LHCN-M2 (cell line): ENCODE results near the gene LCE7A. TPM values are rescaled to one million over a fixed set of nuclear protein-coding genes. Genes with fewer than 3 reads are reported as not detected.

Experiments
- DNase-seq: peaks from one replicate; pipeline ENCODE4 v3.0.0-alpha.2; 2012; ENCODE audit warnings: low read depth
- total RNA-seq: library from RNA; depleted of rRNA; stranded (reverse); fragments of >200 nt; gene quantifications from 2 replicates; pipeline ENCODE4 v1.2.3, GENCODE V29; 2014; rRNA removed

The LCE7A gene
- total RNA-seq, 1 experiment from 2014 or later, result not detected

DNA sequence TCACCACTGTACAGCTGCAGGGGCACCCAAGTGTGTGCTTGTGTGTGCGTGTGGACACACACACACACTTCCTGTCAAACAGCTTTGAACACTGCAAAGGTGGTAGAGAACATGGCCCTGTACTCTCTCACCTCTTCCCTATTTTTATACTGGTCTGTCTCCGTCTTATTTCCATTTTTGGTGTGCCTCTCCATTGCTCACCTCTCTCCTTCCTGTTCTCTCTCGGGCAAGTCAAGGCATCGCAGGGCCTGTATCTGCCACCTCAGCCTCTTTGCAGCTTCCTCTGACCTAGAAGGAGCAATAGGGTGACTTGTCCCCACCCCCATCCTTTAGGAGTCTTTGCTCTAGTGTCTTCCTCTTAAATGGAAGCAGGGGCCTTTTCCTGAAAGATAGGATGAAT lies 20.5 kb downstream of the LCE7A start:
- no peak for DNase-seq

DNA sequence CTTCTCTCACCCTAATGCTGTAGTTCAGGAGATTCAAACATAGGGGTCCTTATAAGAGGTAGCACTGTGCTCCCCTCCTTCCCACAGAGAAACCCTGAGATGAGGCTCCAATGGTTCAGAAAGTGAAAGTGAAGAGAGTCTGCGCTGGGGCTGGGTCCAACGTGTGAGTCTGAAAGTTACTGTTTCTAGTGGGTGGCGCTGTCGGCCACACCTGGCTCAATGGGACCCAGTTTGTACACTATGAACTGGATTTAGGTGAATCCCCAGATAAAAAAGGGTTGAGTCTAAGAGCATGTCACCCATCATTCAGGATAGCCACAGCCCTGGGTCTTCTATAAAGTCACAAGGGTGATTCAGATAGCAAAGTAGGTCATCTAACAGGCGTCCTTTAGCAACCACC lies 21.1 kb downstream of the LCE7A start:
- no peak for DNase-seq

DNA sequence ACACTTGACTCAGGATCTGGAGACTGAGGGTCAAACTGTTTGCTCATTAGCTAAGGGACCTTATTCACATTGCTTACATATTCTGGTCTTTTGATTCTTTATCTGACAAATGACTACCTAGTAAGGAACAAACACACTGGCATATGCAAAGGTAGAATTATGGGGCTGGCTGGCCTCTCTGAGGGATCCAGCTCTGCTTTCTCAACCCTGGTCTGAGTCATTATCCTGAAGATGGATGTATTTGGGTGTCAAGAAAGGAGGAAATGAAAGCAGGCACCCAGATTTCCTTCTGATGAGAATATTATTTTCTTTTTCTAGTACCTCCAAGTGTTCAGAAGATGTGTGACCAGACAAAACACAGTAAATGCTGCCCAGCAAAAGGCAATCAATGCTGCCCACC lies 24.3 kb downstream of the LCE7A start:
- no peak for DNase-seq

DNA sequence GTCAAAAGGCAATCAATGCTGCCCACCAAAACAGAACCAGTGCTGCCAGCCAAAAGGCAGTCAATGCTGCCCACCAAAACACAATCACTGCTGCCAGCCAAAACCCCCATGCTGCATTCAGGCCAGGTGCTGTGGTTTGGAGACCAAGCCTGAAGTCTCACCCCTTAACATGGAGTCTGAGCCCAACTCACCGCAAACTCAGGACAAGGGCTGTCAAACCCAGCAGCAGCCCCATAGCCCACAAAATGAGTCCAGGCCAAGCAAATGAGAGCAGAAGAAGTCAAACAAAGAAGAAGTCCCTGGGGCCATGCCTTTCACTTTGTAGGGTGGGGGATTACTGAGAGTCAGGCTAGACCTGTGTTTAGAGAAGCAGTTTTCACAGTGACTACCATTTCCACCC lies 24.7 kb downstream of the LCE7A start:
- no peak for DNase-seq

DNA sequence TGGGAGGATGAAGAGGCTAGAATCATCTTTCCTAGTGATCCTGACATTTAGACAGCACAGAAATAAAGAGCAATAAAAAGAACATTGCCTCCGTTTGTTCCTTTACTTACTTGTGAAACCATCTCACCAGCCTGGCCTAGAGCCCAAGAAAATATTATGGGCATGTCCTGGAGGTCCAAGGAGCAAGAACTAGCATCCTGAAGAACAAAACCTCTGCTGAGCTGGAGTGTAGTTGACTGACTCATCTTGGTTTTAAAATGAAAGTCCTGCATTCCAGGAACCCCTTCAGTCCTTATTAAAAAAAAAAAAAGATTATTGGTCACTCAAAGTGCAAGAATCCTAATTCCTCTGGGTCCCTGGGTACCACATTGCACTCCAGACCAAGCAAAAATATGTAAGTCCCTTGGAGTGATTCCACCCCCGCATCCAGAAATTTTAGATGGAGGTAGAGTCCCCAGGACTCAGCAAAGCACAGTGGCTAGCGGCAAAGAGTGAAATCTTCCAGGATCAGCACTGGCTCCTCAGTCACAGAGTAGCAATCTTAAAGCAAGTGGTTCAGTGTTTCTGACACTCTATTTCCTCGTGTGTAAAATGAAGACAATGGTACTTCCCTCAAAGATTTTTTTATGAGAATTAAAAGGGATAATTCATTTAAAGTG lies 25.3 kb downstream of the LCE7A start:
- no peak for DNase-seq

DNA sequence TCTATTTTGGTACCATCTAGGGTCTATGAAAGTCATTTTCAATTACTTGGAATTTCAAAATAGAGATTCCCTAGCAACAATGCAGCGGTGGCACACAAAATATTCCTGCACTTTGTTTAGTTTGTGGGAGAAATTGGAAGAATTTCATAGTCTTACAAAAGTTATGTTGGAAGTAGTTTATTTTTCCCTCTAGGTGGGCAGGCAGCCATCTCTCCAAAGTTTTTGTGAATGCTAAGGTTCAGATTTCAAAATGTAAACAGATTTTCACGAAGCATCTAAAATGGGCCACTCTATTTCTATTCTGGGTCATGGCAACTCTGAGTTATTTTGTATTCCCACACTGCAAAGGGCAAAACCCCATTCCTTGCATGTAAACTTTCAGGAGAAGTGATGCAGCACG lies 26.3 kb downstream of the LCE7A start:
- DNase-seq, result no peak

DNA sequence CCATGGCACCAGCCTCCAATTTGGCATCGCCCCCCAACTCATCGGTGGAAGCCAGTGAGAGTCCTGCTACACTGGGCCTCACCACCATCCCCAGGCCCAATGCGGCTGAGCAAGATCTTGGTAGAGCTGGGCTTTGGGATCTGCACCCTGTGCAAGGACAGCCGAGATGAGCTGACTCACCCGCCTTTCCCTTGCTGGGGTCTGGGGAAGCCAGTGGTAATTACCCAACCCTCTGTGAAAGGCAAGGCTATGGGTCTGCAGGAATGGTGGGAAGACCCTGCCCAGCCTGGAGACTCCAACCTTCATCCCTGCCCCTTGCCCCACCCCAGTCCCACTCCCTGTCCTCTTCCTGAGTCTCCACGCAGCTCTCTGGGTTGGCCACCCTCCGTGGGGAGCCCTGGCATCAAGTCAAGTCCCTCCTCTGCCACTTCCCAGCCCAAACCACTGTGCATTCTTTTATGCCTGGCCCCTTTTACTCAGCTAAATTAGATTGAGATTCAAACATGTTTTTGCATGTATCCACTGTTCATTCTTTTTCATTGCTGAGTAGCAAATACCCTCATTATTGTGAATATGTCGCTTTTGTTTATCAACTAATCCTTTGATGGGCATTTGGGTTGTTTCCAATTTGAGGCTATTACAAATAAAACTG lies 27.1 kb downstream of the LCE7A start:
- DNase-seq, result no peak

DNA sequence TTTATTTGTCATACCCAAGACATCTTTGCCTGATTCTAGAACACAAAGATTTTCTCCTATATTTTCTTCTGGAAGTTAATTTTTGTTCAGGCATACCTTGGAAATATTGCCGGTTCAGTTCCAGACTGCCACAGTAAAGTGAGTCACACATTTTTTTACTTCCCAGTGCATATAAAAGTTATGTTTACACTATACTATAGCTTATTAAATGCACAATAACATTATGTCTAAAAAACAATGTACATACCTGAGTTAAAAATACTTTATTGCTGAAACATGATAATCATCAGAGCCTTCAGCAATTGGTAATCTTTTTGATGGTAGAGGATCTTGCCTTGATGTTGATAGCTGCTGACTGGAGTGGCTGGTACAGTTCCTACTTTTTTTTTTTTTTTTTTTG lies 28.3 kb downstream of the LCE7A start:
- DNase-seq, result no peak

DNA sequence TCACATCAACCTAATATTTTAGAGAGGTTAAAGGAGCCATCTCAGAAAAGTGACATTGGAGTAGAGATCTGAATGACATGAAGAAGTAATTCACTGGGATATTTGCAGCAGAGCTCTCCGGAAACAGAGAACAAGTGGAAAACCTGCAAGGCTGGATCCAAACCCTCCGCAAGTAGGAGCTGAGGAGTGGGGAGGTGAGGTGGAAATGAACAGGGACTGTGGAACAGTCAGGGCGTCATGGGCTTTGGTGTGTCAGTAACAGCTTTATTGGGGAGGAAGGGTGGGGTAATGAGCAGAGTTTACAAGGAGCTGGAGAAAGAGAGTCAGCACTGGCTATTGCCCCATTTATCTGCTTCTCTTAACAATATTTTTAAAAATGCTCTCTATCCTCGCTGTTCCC lies 39.2 kb downstream of the LCE7A start:
- DNase-seq, result no peak

DNA sequence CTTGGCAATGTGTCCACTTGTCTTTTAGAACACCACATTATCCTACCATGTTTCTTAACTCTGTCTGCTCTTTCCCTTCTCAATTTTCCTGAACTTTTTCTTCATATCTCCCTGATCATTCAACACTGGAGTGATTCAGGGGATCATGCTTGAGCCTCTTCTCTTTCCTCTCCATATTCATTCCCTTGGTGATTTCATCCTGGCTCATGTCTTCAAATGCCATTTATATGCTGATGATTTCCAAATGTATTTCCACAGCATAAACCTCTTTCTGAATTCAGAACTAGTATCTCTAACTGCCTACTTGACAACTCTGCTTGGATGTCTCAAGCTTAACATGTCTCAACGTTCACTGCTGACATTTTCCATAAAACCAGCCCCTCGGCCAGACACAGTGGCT lies 40.1 kb downstream of the LCE7A start:
- DNase-seq, result no peak

DNA sequence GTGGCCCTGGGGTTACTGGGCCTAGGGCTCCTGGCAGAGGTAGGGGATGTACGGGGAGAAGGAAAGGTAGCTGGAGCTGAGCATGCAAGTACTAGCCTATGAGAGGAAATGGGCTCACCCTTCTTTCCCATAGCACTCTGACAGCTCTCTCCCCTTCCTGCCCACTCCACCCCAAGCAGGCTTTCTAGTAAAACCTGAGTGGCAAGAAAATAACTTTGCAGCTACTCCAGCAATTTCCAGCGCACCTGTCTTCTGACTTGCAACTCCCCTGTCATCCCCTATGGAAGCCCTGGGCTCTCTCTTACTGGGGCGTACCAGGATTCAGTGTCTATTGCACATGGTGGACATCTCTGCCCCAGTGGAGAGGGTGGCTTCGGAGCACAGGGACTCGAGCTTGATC lies 41.8 kb downstream of the LCE7A start:
- no peak for DNase-seq

DNA sequence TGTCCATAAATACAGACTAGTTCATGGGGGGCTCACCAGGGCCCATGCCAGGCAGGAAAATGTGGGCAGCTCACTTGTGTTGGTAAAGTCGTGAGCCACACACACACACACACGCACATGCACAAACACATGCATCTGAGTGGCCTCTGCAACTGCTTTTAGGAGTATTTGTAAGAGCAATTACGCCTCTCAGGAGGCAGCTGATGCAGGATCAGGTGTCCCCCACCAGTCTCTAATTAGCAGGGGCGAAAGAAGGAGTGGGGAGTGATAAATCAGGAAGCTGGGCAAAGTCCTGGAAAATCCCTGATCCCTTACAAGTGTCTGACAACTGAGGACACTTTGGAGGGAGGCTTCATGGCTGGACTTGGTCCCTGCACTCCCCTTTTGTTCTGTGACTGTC lies 42.8 kb downstream of the LCE7A start:
- DNase-seq, result no peak

DNA sequence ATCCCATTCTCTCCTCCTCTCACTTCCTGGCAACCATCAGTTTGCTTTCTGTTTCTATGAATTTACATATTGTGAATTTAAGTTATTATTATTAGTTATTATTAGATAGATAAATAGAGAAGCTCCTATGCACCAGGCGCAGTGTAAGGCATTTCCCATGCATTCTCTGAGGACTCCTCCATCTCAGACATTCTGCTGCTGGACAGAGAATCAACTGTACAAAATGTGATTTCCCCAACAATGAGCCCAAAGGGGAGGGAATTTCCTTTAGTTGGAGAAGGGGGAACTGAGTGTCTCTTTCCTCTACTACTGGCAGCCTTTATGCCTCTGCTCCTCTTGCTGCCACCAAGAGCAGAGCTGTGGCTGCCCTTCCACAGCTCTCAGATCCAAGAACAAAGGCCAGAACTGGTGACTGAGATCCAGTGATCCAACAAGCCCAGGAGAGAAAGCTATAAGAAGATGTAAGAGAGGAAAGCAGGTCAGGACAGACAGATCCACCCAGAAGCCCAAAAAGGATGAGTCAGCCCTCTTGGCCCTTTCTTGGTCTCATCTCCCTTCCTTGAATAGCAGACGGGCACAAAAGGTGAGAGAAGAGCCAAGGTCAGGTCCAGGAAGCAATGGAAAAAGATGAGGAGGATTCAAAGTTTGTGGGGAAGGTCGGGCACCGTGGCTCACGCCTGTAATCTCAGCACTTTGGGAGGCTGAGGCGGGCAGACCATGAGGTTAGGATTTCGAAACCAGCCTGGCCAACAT lies 45.1 kb downstream of the LCE7A start:
- DNase-seq, result no peak

DNA sequence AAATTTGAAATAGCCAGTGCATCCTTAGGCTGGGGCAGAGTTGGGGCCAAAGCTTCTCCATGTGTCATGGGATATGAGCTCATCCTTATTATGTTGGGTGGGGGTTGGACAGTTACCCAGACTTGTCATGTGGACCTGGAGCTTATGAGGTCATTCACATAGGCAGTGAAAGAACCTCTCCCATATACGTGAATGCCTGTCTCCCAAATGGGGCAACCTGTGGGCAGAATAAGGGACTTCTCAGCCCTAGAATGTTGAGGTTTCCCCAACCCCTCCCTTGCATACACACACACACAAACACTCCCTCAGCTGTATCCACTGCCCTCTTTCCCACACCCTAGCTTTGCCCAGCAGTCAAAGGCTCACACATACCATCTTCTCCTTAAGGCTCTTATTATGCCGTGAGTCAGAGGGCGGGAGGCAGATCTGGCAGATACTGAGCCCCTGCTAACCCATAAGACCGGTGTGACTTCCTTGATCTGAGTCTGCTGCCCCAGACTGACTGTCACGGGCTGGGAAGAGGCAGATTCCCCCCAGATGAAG lies 46.3 kb downstream of the LCE7A start:
- DNase-seq, result no peak

DNA sequence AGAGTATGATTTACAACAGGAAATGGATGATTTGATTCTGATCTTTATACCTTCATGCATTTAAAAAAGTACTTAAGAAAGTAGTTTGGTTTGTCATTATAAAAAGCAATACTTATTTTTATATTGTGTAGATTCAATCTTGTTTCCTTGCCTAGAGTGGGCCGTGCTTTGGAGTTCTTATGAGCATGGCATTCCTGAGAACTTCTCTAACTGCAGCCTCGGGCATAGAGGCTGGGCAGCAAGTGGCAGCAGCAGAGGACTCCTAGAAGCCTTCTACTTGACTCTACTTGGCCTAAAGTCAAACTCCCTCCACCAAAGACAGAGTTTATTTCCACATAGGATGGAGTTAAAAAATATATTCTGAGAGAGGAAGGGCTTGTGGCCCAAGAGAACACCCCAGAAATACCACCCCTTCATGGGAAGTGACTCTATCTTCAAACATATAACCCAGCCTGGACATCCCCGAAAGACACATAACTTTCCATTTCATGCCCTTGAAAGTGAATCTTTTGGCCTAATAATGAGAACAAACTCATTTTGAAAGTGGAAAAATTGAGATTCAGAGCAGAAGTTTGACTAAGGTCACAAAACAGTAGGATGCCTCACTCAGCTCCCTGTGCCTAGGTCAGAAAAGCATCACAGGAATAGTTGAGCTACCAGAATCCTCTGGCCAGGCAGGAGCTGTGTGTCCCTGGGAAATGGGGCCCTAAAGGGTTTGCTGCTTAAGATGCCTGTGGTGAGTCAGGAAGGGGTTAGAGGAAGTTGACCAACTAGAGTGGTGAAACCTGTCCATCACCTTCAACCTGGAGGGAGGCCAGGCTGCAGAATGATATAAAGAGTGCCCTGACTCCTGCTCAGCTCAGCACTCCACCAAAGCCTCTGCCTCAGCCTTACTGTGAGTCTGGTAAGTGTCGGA lies 48.1 kb downstream of the LCE7A start, which contains the start of gene IVL:
TSS of gene IVL (plus strand) at position 861 of the 916 bp plus-strand sequence. CDS start 1,252 bp downstream, outside the sequence.
- no peak for DNase-seq

DNA sequence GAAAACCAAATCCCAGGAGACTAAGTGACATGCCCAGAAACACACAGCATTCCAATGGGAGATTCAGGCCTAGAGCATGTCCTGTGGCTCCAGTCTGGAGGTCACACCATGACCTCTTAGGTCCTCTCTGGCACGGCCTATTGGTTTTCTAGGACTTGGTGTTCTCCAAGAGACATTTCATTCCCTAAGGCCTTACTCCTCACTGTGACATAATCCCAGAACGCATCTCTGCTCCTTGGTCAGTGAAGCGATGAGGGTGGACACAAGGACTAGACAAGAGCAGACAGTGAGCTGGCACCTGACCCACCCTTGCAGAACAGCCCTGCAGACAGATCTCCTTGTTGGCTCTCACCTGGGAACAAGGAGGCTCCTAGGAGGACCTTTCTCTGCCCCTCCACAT lies 49.4 kb downstream of the LCE7A start:
- DNase-seq, result no peak

Other genes with a start within 250 kb of the LCE7A start
- not detected in 2 replicates for gene LCE3B, start 246.2 kb upstream of the LCE7A start, total RNA-seq
- not detected in 2 replicates for gene LCE3A, start 236.9 kb upstream of the LCE7A start, total RNA-seq
- gene LCE2D, start 196.6 kb upstream of the LCE7A start, total RNA-seq, result not detected in 2 replicates
- gene LCE2C, start 184.7 kb upstream of the LCE7A start, total RNA-seq, result not detected in 2 replicates
- gene LCE2B, start 173.9 kb upstream of the LCE7A start, total RNA-seq, result not detected in 2 replicates
- not detected in 2 replicates for gene LCE2A, start 161.7 kb upstream of the LCE7A start, total RNA-seq
- not detected in 2 replicates for gene LCE4A, start 151.8 kb upstream of the LCE7A start, total RNA-seq
- gene KPRP, start 102.0 kb upstream of the LCE7A start, total RNA-seq, result 0.13 TPM in 1 of 2 replicates, not detected in the other
- gene LCE1F, start 84.9 kb upstream of the LCE7A start, total RNA-seq, result not detected in 2 replicates
- gene LCE1E, start 73.7 kb upstream of the LCE7A start, total RNA-seq, result not detected in 2 replicates
- not detected in 2 replicates for gene LCE1D, start 63.3 kb upstream of the LCE7A start, total RNA-seq
- not detected in 2 replicates for gene LCE1C, start 53.3 kb upstream of the LCE7A start, total RNA-seq
- not detected in 2 replicates for gene LCE1B, start 48.0 kb upstream of the LCE7A start, total RNA-seq
- gene LCE1A, start 32.5 kb upstream of the LCE7A start, total RNA-seq, result not detected in 2 replicates
- gene LCE6A, start 17.1 kb upstream of the LCE7A start, total RNA-seq, result not detected in 2 replicates
- not detected in 2 replicates for gene SMCP, start 18.3 kb downstream of the LCE7A start, total RNA-seq
- not detected in 2 replicates for gene IVL, start 48.5 kb downstream of the LCE7A start, total RNA-seq
- gene SPRR5, start 87.2 kb downstream of the LCE7A start, total RNA-seq, result not detected in 2 replicates
- gene SPRR4, start 110.7 kb downstream of the LCE7A start, total RNA-seq, result not detected in 2 replicates
- gene SPRR1A, start 124.1 kb downstream of the LCE7A start, total RNA-seq, result not detected in 2 replicates
- gene SPRR3, start 141.8 kb downstream of the LCE7A start, total RNA-seq, result not detected in 2 replicates
- gene SPRR1B, start 171.2 kb downstream of the LCE7A start, total RNA-seq, result not detected in 2 replicates
- gene SPRR2D, start 181.1 kb downstream of the LCE7A start, total RNA-seq, result not detected in 2 replicates
- gene SPRR2A, start 197.5 kb downstream of the LCE7A start, total RNA-seq, result not detected in 2 replicates
- not detected in 2 replicates for gene SPRR2B, start 211.6 kb downstream of the LCE7A start, total RNA-seq
- gene SPRR2E, start 234.5 kb downstream of the LCE7A start, total RNA-seq, result not detected in 2 replicates